Liver (tissue), 3 donors: ENCODE measurements around the gene PTP4A1.

Source experiments
- FOXA1 ChIP-seq: IDR thresholded peaks from 2 replicates; pipeline ENCODE4 v1.6.1; 2016; ENCODE audit warnings: antibody characterized with exemption
- GABPA ChIP-seq, 2 donors: IDR thresholded peaks in 1 of 2; conservative IDR thresholded peaks in 1 of 2; 2 replicates each; pipeline ENCODE4 v1.6.1; 2016; ENCODE audit warnings: antibody characterized with exemption in 2 of 2, mild to moderate bottlenecking in 1 of 2, moderate library complexity in 1 of 2
- HNF4A ChIP-seq, 2 donors: conservative IDR thresholded peaks; 2 replicates each; pipeline ENCODE4 v1.6.1; 2016; ENCODE audit warnings: antibody characterized with exemption in 2 of 2, mild to moderate bottlenecking in 2 of 2
- HNF4G ChIP-seq: IDR thresholded peaks from 2 replicates; pipeline ENCODE4 v1.6.1; 2016; ENCODE audit warnings: antibody characterized with exemption
- JUND ChIP-seq, 2 donors: IDR thresholded peaks; 2 replicates each; pipeline ENCODE4 v1.6.1; 2016; ENCODE audit warnings: antibody characterized with exemption in 2 of 2
- MAX ChIP-seq: IDR thresholded peaks from 2 replicates; pipeline ENCODE4 v1.6.1; 2016; ENCODE audit warnings: antibody characterized with exemption
- TAF1 ChIP-seq: conservative IDR thresholded peaks from 2 replicates; pipeline ENCODE4 v1.6.1; 2016; ENCODE audit warnings: antibody characterized with exemption, mild to moderate bottlenecking
- TF ChIP-seq, protein P1 (sequence below): fragments of 150-350 bp; IDR thresholded peaks from 2 replicates; pipeline ENCODE4 v1.5.1; 2017; ENCODE audit warnings: improper control_type of control experiment, low read depth, low read length; ENCODE audit not compliant: missing input control
- TF ChIP-seq, protein P2 (sequence below): IDR thresholded peaks from 2 replicates; pipeline ENCODE4 v1.6.1; 2016; ENCODE audit warnings: antibody characterized with exemption
- donor health status: healthy.
- donor health status: healthy.

- TF ChIP-seq, protein P1, sequence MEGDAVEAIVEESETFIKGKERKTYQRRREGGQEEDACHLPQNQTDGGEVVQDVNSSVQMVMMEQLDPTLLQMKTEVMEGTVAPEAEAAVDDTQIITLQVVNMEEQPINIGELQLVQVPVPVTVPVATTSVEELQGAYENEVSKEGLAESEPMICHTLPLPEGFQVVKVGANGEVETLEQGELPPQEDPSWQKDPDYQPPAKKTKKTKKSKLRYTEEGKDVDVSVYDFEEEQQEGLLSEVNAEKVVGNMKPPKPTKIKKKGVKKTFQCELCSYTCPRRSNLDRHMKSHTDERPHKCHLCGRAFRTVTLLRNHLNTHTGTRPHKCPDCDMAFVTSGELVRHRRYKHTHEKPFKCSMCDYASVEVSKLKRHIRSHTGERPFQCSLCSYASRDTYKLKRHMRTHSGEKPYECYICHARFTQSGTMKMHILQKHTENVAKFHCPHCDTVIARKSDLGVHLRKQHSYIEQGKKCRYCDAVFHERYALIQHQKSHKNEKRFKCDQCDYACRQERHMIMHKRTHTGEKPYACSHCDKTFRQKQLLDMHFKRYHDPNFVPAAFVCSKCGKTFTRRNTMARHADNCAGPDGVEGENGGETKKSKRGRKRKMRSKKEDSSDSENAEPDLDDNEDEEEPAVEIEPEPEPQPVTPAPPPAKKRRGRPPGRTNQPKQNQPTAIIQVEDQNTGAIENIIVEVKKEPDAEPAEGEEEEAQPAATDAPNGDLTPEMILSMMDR, result no peak
- TF ChIP-seq MAX, result no peak
- no peak for TF ChIP-seq HNF4G
- no peak for TF ChIP-seq JUND (IDR thresholded peaks at IDR 0.05)
- no peak for TF ChIP-seq GABPA (IDR thresholded peaks at IDR 0.05 in 1 of 2, conservative IDR thresholded peaks at IDR 0.05 in 1 of 2)
- TF ChIP-seq, protein P2, sequence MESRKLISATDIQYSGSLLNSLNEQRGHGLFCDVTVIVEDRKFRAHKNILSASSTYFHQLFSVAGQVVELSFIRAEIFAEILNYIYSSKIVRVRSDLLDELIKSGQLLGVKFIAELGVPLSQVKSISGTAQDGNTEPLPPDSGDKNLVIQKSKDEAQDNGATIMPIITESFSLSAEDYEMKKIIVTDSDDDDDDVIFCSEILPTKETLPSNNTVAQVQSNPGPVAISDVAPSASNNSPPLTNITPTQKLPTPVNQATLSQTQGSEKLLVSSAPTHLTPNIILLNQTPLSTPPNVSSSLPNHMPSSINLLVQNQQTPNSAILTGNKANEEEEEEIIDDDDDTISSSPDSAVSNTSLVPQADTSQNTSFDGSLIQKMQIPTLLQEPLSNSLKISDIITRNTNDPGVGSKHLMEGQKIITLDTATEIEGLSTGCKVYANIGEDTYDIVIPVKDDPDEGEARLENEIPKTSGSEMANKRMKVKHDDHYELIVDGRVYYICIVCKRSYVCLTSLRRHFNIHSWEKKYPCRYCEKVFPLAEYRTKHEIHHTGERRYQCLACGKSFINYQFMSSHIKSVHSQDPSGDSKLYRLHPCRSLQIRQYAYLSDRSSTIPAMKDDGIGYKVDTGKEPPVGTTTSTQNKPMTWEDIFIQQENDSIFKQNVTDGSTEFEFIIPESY, result no peak
- TF ChIP-seq FOXA1, result no peak
- TF ChIP-seq HNF4A (conservative IDR thresholded peaks at IDR 0.05), result no peak
- no peak for TF ChIP-seq TAF1
Observed at GRCh38 chr6:63578757-63579156, 6.5 kb downstream of the PTP4A1 start.
